ENCODE results near the gene CMBL. TPM values are rescaled to one million over a fixed set of nuclear protein-coding genes. Genes with fewer than 3 reads are reported as not detected.

The CMBL gene
- total and polyA plus RNA-seq, 2 donors, result 1.9 to 8.1 TPM

DNA sequence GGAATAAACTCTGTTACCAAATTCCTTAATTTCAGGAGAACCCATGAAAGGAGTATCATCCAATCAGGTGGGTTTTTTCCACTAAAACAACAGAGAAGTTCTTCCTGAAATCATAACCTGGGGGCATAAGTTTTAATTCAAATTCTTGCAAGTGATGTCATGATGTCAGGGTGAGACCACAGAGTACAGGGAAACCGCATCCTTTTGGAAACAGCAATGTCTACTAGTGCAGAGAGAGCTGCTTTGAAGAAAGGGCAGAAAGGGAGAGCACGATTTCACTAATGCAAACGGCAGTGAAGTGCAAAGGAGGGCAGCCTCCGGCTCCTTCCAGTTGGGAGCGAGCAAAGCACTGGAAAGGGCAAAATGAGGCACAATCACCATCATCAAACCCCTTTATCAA is 20.6 kb upstream of the CMBL start:
- no peak for DNase-seq (ENCODE audit: low read depth in 6 of 9, low spot score in 9 of 9)
- no peak overlapping the region for H3K27ac ChIP-seq (ENCODE audit: low read depth in 1 of 2, low read length in 1 of 2)
- H3K9me3 ChIP-seq (ENCODE audit: control insufficient read depth in 2 of 2, insufficient read depth in 1 of 2, low read length in 1 of 2), result no peaks in the 10 kb centered on the region
- no peak overlapping the region for H3K4me3 ChIP-seq (ENCODE audit: low read length in 2 of 2)
- H3K27me3 ChIP-seq (ENCODE audit: control insufficient read depth in 2 of 2, insufficient read depth in 1 of 2, low read length in 1 of 2), result peaks cover 13 to 32% of the 10 kb centered on the region in 2 donors
- H3K4me1 ChIP-seq (ENCODE audit: control insufficient read depth in 2 of 2, insufficient read depth in 2 of 2, low read length in 2 of 2), result peaks cover 0 to 4% of the 10 kb centered on the region in 2 donors
- 95% methylated on average over 5 of the region's 5 CpGs for WGBS
- H3K36me3 ChIP-seq (ENCODE audit: control insufficient read depth in 2 of 2, insufficient read depth in 2 of 2, low read length in 1 of 2), result no peaks in the 10 kb centered on the region

DNA sequence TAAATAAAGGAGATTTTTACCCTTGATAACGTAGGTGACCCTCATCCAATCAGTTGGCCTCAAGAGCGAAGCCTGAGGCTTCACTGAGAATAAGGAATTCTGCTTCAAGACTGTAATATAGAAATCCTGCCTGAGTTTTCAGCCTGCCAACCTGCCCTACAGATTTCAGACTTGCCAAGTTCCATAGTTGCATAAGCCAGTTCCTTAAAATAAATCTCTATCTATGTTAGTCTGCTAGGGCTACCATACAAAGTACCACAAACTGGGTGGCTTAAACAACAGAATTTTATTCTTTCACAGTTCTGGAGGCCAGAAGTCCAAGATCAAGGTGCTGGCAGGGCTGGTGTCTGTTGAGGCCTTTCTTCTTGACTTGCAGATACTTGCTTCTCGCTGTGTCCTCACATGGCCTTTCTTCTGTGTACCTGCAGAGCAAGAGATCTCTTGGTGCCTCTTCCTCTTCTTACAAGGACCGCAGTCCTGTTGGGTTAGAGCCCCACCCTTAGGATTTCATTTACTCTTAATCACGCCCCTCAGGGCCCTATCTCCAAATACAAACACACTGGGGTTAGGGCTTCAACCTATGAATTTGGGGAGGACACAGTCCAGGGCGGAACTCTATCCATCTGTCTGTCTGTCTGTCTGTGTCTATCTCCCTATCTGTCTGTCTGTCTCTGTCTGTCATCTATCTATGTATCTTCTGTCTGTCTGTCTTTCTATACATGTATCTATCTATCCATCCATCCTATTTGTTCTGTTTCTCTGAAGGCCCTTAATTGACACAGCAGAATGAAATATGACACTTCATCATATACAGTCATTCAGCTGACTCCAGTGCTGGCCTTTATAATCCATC is 17.0 kb upstream of the CMBL start:
- DNase-seq (ENCODE audit: low read depth in 6 of 9, low spot score in 9 of 9), result no peak
- no peaks in the 10 kb centered on the region for H3K36me3 ChIP-seq (ENCODE audit: control insufficient read depth in 2 of 2, insufficient read depth in 2 of 2, low read length in 1 of 2)
- no peaks in the 10 kb centered on the region for H3K4me1 ChIP-seq (ENCODE audit: control insufficient read depth in 2 of 2, insufficient read depth in 2 of 2, low read length in 2 of 2)
- no peaks in the 10 kb centered on the region for H3K27me3 ChIP-seq (ENCODE audit: control insufficient read depth in 2 of 2, insufficient read depth in 1 of 2, low read length in 1 of 2)
- H3K4me3 ChIP-seq (ENCODE audit: low read length in 2 of 2), result no peak overlapping the region
- H3K27ac ChIP-seq (ENCODE audit: low read depth in 1 of 2, low read length in 1 of 2), result no peak overlapping the region
- 84% methylated on average over 6 of the region's 6 CpGs for WGBS
- no peaks in the 10 kb centered on the region for H3K9me3 ChIP-seq (ENCODE audit: control insufficient read depth in 2 of 2, insufficient read depth in 1 of 2, low read length in 1 of 2)

DNA sequence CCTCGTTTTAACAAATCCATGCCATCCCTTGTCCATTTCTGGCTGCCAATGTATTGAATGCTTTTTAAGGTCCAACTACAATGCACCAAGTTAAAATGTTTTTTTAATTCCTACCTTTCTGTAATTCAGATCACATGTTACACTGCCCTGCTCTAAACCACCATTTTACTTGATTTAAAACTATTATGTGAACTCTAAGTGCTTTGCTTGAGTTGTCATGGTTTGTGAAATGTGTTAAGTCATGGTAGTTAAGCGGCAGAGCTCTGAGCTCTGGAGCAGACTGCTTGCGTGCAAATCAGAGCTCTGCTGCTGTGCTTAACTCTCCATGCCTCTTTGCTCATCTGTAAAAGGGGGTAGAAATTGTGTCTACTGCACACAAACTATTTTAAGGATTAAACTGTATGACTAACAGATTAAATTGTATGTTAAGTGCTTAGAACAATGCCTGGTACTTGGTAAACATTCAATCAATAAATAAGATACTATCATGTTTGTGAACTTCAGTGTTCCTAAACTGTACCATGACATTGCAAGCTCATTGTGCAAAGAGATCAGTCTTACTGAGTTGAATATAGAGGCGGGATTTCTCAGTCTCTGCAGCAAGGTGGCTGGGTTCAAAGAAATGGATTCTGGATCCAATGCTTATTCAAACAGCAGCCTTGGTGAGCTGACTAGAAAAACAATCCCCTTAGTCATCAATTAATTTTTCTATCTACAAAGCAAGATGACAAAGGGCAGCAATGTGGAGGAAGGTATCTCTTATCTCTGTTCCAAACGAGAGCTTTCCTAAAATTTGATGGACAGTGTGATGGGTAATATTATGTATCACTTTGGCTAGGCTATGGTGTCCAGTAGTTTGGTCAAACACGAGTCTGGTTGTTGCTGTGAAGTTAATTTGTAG is 16.1 kb upstream of the CMBL start:
- Histone ChIP-seq H3K4me1 (ENCODE audit: control insufficient read depth in 2 of 2, insufficient read depth in 2 of 2, low read length in 2 of 2) (no peaks in the 10 kb centered on the region), H3K27ac (ENCODE audit: low read depth in 1 of 2, low read length in 1 of 2) (no peak overlapping the region), H3K36me3 (ENCODE audit: control insufficient read depth in 2 of 2, insufficient read depth in 2 of 2, low read length in 1 of 2) (no peaks in the 10 kb centered on the region), H3K4me3 (ENCODE audit: low read length in 2 of 2) (no peak overlapping the region), H3K9me3 (ENCODE audit: control insufficient read depth in 2 of 2, insufficient read depth in 1 of 2, low read length in 1 of 2) (no peaks in the 10 kb centered on the region), H3K27me3 (ENCODE audit: control insufficient read depth in 2 of 2, insufficient read depth in 1 of 2, low read length in 1 of 2) (no peaks in the 10 kb centered on the region)
- no peak for DNase-seq (ENCODE audit: low read depth in 6 of 9, low spot score in 9 of 9)
- 86% methylated on average over 6 of the region's 6 CpGs for WGBS

- no peaks in the 10 kb centered on the region for H3K36me3 ChIP-seq (ENCODE audit: control insufficient read depth in 2 of 2, insufficient read depth in 2 of 2, low read length in 1 of 2)
- no peaks in the 10 kb centered on the region for H3K4me1 ChIP-seq (ENCODE audit: control insufficient read depth in 2 of 2, insufficient read depth in 2 of 2, low read length in 2 of 2)
- no peak for DNase-seq (ENCODE audit: low read depth in 6 of 9, low spot score in 9 of 9)
- H3K9me3 ChIP-seq (ENCODE audit: control insufficient read depth in 2 of 2, insufficient read depth in 1 of 2, low read length in 1 of 2), result no peaks in the 10 kb centered on the region
- no peak overlapping the region for H3K4me3 ChIP-seq (ENCODE audit: low read length in 2 of 2)
- no peak overlapping the region for H3K27ac ChIP-seq (ENCODE audit: low read depth in 1 of 2, low read length in 1 of 2)
- no peaks in the 10 kb centered on the region for H3K27me3 ChIP-seq (ENCODE audit: control insufficient read depth in 2 of 2, insufficient read depth in 1 of 2, low read length in 1 of 2)
- WGBS, result 92% methylated on average over 9 of the region's 9 CpGs
Observed at GRCh38 chr5:10321882-10322281, 14.2 kb upstream of the CMBL start.

DNA sequence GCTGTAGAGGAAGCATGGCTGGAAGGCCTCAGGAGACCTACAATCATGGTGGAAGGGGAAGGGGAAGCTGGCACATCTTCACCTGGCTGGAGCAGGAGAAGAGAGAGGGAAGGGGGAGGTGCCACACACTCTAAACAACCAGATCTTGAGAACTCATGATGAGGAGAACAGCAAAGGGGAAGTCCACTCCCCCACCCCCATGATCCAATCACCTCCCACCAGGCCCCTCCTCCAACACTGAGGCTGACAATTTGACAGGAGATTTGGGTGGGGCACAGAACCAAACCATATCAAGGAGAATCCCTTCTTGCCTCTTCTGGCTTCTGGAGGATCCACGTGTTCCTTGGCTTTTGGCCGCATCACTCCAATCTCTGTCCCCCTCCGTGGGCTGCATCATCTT is 13.1 kb upstream of the CMBL start:
- Histone ChIP-seq H3K27ac (ENCODE audit: low read depth in 1 of 2, low read length in 1 of 2) (no peak overlapping the region), H3K4me1 (ENCODE audit: control insufficient read depth in 2 of 2, insufficient read depth in 2 of 2, low read length in 2 of 2) (no peaks in the 10 kb centered on the region), H3K36me3 (ENCODE audit: control insufficient read depth in 2 of 2, insufficient read depth in 2 of 2, low read length in 1 of 2) (no peaks in the 10 kb centered on the region), H3K9me3 (ENCODE audit: control insufficient read depth in 2 of 2, insufficient read depth in 1 of 2, low read length in 1 of 2) (no peaks in the 10 kb centered on the region), H3K4me3 (ENCODE audit: low read length in 2 of 2) (no peak overlapping the region), H3K27me3 (ENCODE audit: control insufficient read depth in 2 of 2, insufficient read depth in 1 of 2, low read length in 1 of 2) (no peaks in the 10 kb centered on the region)
- WGBS, result 65% methylated on average over 3 of the region's 3 CpGs
- DNase-seq (ENCODE audit: low read depth in 6 of 9, low spot score in 9 of 9), result no peak

DNA sequence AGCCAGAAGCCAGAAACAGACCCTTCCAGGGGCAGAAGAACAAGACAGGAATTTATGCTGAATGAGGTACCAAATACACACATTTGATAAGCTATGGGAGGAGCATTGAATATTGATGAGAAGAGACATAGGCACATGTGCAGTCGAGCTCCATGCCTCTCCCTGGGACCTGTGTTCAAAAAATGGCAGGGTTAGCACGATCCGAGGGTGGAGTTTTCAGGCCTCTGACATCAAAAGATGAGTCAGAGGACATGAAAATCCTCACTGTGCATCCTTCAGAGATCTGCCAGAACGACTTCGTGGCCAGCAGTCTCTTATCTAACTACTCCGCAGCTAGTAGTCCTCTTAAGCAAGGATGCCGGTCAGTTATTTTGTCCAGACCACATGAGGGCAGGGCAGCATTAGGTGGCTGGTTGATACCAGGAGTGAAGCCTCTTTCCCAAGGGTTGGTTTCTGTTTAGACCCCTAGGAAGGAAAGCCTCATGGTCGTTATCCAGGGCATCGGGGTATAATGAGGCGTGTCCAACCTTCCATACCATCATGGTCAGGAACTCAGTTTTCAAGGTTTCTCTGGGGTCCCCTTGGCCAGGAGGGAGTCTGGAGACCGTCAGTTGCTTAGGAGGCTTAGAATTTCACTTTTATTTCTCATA is 11.6 kb upstream of the CMBL start:
- Histone ChIP-seq H3K4me3 (ENCODE audit: low read length in 2 of 2) (no peak overlapping the region), H3K4me1 (ENCODE audit: control insufficient read depth in 2 of 2, insufficient read depth in 2 of 2, low read length in 2 of 2) (no peaks in the 10 kb centered on the region), H3K9me3 (ENCODE audit: control insufficient read depth in 2 of 2, insufficient read depth in 1 of 2, low read length in 1 of 2) (no peaks in the 10 kb centered on the region), H3K27me3 (ENCODE audit: control insufficient read depth in 2 of 2, insufficient read depth in 1 of 2, low read length in 1 of 2) (no peaks in the 10 kb centered on the region), H3K36me3 (ENCODE audit: control insufficient read depth in 2 of 2, insufficient read depth in 2 of 2, low read length in 1 of 2) (no peaks in the 10 kb centered on the region), H3K27ac (ENCODE audit: low read depth in 1 of 2, low read length in 1 of 2) (no peak overlapping the region)
- 94% methylated on average over 11 of the region's 11 CpGs for WGBS
- no peak for DNase-seq (ENCODE audit: low read depth in 6 of 9, low spot score in 9 of 9)

GRCh38 chr5:10317825-10318682 is 10.4 kb upstream of the CMBL start:
- 92% methylated on average over 6 of the region's 6 CpGs for WGBS
- H3K27me3 ChIP-seq (ENCODE audit: control insufficient read depth in 2 of 2, insufficient read depth in 1 of 2, low read length in 1 of 2), result no peaks in the 10 kb centered on the region
- H3K9me3 ChIP-seq (ENCODE audit: control insufficient read depth in 2 of 2, insufficient read depth in 1 of 2, low read length in 1 of 2), result no peaks in the 10 kb centered on the region
- no peak for DNase-seq (ENCODE audit: low read depth in 6 of 9, low spot score in 9 of 9)
- H3K27ac ChIP-seq (ENCODE audit: low read depth in 1 of 2, low read length in 1 of 2), result no peak overlapping the region
- H3K4me1 ChIP-seq (ENCODE audit: control insufficient read depth in 2 of 2, insufficient read depth in 2 of 2, low read length in 2 of 2), result no peaks in the 10 kb centered on the region
- no peaks in the 10 kb centered on the region for H3K36me3 ChIP-seq (ENCODE audit: control insufficient read depth in 2 of 2, insufficient read depth in 2 of 2, low read length in 1 of 2)
- no peak overlapping the region for H3K4me3 ChIP-seq (ENCODE audit: low read length in 2 of 2)

DNA sequence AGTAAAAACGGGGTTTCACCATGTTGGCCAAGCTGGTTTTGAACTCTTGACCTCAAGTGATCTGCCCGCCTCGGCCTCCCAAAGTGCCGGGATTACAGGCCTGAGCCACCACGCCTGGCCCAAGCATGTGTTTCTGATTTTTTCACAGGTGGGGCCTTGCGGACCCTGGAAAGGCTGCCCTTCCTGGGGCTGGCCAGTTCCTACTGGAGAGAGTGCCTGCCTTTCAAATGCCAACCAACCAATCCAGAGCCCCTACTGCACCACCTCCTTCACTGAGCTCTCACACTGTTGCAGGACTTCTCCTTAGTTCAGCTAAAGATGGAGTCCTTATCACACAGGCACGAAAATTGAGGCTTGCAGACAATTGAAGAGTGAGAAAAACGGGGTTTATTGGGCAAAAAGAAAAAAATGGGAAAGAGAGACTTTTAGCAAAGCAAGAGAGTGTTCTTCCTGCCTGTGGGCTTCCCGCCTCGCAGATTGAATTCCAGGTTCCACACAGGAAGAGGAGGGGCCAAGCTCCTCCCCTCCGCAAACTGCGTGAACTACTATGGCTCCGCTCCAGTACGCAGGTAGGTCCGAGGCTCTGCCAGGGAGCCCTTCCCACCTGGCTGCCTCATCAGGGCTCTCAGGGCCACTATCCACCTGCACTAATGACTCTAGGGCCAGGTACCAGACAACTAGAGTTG is 8.3 kb upstream of the CMBL start:
- WGBS, result 97% methylated on average over 15 of the region's 15 CpGs
- Histone ChIP-seq H3K27me3 (ENCODE audit: control insufficient read depth in 2 of 2, insufficient read depth in 1 of 2, low read length in 1 of 2) (no peaks in the 10 kb centered on the region), H3K36me3 (ENCODE audit: control insufficient read depth in 2 of 2, insufficient read depth in 2 of 2, low read length in 1 of 2) (no peaks in the 10 kb centered on the region), H3K4me1 (ENCODE audit: control insufficient read depth in 2 of 2, insufficient read depth in 2 of 2, low read length in 2 of 2) (no peaks in the 10 kb centered on the region), H3K27ac (ENCODE audit: low read depth in 1 of 2, low read length in 1 of 2) (no peak overlapping the region), H3K9me3 (ENCODE audit: control insufficient read depth in 2 of 2, insufficient read depth in 1 of 2, low read length in 1 of 2) (no peaks in the 10 kb centered on the region), H3K4me3 (ENCODE audit: low read length in 2 of 2) (no peak overlapping the region)
- no peak for DNase-seq (ENCODE audit: low read depth in 6 of 9, low spot score in 9 of 9)

Measured in thymus (tissue), 11 donors.